ENCODE measurements around the gene PTPN1. TPM values are rescaled to one million over a fixed set of nuclear protein-coding genes. Genes with fewer than 3 reads are reported as not detected.

The PTPN1 gene
- total and polyA plus RNA-seq, 2 donors (not counting 3 experiments of a cell fraction or from before 2014, with no cell fraction given) = 41.1 to 64.3 TPM

DNA sequence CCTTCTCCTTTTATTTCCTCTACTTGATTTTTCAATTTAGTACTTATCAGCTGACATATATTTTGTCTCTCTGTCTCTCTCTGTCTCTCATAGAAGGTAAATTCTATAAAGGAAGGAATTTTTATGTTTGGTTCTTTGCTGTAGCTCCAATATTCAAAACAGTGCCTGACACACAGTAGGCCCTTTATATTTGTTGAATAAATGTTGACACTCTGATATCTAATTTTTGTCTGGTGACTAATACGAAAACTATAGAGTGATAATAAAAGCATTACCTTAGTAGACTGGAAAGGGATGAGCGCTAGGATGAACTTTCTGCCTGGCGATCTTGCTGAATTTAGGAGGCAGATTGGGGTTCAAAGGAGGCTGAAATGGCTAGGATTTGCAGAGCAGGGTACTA, 42.8 kb downstream of the PTPN1 start:
- Histone ChIP-seq H3K4me2 (ENCODE audit: insufficient read depth, low read length) (no peak overlapping the region), H3K9me1 (replicated peaks; ENCODE audit: control insufficient read depth, extremely low read depth, insufficient read depth, low read length) (no peaks in the 10 kb centered on the region), H3K27me3 (ENCODE audit: control insufficient read depth in 2 of 2, insufficient read depth in 2 of 2, low read length in 2 of 2) (no peaks in the 10 kb centered on the region), H3K9ac (replicated peaks; ENCODE audit: extremely low read depth, insufficient read depth, low read length) (no peak overlapping the region), H3K36me3 (ENCODE audit: control insufficient read depth in 2 of 2, extremely low read depth in 1 of 2, insufficient read depth in 2 of 2, low read length in 2 of 2) (peaks cover 2% of the 10 kb centered on the region in 2 experiments), H3K4me1 (ENCODE audit: control insufficient read depth, extremely low read depth, insufficient read depth, low read length) (peaks cover 11% of the 10 kb centered on the region), H3K4me3 (replicated peaks in 1 of 3; ENCODE audit: insufficient read depth in 1 of 3, low read depth in 1 of 3, low read length in 3 of 3) (no peak overlapping the region), H4K20me1 (replicated peaks; ENCODE audit: control insufficient read depth, extremely low read depth, insufficient read depth, low read length) (no peaks in the 10 kb centered on the region), H2AFZ (ENCODE audit: low read depth, low read length) (no peak overlapping the region), H3K27ac (ENCODE audit: insufficient read depth, low read depth, low read length) (no peak overlapping the region), H3K9me3 (replicated peaks; ENCODE audit: control insufficient read depth, insufficient read depth, low read length) (no peaks in the 10 kb centered on the region), H3K79me2 (ENCODE audit: control insufficient read depth, insufficient read depth, low read length) (peaks cover 84% of the 10 kb centered on the region)
- TF ChIP-seq POLR2AphosphoS5 (IDR thresholded peaks at IDR 0.05; ENCODE audit: insufficient read depth, low read depth, low read length) = no peak
- dilution Hi-C loops (cut with MboI; ENCODE audit: extremely low pct_ligation_motif_present, low sequenced_read_pairs) = no loop called here
- POLR2A ChIA-PET = no interaction called here
- no TSS peak for BruUV-seq (replicated peaks)
- intact Hi-C loops (cut with micrococcal nuclease) = no loop called here
- FAIRE-seq (no peak), DNase-seq (ENCODE audit: low read depth, low spot score) (no peak)
- CTCF ChIA-PET = interaction anchor here (0.5 to 11.7 kb wide), 6 partner anchors 9 to 587 kb away, joined by 3 to 99 read pairs (median 4); no protein-coding TSS in a partner anchor

DNA sequence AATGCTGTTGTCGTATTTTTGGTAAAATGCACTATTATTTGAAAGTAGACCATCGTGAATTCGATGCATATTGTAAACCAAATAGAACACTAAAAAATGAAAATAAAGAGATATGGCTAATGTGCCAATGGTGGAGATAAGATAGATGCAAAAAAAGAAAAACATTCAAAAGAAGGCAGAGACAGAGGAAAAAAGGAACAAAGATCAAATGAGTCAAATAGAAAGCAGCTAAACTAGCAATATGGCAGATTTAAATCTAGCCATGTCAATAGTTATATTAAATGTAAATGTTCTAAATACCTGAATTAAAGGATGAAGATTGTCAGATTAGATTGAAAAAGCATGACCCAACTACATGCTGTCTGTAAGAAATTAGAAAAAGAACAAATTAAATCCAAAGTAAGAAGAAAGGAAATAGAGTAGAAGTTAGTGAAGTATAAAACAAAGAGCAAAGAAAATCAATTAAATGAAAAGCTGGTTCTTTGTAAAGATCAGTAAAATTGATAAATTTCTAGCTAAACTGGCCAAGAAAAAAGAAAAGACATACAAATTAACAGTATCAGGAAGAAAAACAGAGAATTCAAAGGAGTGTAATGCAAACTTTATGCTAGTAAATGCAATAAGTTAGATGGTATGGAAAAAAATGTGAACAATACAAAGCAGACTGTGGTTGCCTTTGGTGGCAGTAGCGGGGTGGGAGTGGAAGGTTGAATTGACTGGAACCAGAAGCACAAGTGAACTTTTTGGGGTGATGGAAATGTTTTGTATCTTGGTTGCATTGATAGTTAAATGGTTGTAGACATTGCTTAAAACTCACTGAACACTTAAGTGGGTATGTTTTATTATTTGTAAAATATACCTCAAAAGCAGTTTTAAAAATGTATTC, 44.8 kb downstream of the PTPN1 start:
- Histone ChIP-seq H3K9ac (replicated peaks; ENCODE audit: extremely low read depth, insufficient read depth, low read length) (no peak overlapping the region), H3K4me1 (ENCODE audit: control insufficient read depth, extremely low read depth, insufficient read depth, low read length) (peaks cover 19% of the 10 kb centered on the region), H3K36me3 (ENCODE audit: control insufficient read depth in 2 of 2, extremely low read depth in 1 of 2, insufficient read depth in 2 of 2, low read length in 2 of 2) (no peaks in the 10 kb centered on the region), H4K20me1 (replicated peaks; ENCODE audit: control insufficient read depth, extremely low read depth, insufficient read depth, low read length) (no peaks in the 10 kb centered on the region), H3K9me1 (replicated peaks; ENCODE audit: control insufficient read depth, extremely low read depth, insufficient read depth, low read length) (no peaks in the 10 kb centered on the region), H3K4me2 (ENCODE audit: insufficient read depth, low read length) (no peak overlapping the region), H3K9me3 (replicated peaks; ENCODE audit: control insufficient read depth, insufficient read depth, low read length) (no peaks in the 10 kb centered on the region), H3K4me3 (replicated peaks in 1 of 3; ENCODE audit: insufficient read depth in 1 of 3, low read depth in 1 of 3, low read length in 3 of 3) (no peak overlapping the region), H3K27me3 (ENCODE audit: control insufficient read depth in 2 of 2, insufficient read depth in 2 of 2, low read length in 2 of 2) (no peaks in the 10 kb centered on the region), H2AFZ (ENCODE audit: low read depth, low read length) (no peak overlapping the region), H3K27ac (ENCODE audit: insufficient read depth, low read depth, low read length) (no peak overlapping the region), H3K79me2 (ENCODE audit: control insufficient read depth, insufficient read depth, low read length) (peaks cover 81% of the 10 kb centered on the region)
- BruUV-seq (replicated peaks) = no TSS peak
- ChIA-PET CTCF (interaction anchor here (0.8 to 11.7 kb wide), 4 partner anchors 7 to 51 kb away, joined by 3 to 99 read pairs (median 5); no protein-coding TSS in a partner anchor), POLR2A (no interaction called here)
- no peak for FAIRE-seq
- no peak for DNase-seq (ENCODE audit: low read depth, low spot score)
- TF ChIP-seq, protein P1, sequence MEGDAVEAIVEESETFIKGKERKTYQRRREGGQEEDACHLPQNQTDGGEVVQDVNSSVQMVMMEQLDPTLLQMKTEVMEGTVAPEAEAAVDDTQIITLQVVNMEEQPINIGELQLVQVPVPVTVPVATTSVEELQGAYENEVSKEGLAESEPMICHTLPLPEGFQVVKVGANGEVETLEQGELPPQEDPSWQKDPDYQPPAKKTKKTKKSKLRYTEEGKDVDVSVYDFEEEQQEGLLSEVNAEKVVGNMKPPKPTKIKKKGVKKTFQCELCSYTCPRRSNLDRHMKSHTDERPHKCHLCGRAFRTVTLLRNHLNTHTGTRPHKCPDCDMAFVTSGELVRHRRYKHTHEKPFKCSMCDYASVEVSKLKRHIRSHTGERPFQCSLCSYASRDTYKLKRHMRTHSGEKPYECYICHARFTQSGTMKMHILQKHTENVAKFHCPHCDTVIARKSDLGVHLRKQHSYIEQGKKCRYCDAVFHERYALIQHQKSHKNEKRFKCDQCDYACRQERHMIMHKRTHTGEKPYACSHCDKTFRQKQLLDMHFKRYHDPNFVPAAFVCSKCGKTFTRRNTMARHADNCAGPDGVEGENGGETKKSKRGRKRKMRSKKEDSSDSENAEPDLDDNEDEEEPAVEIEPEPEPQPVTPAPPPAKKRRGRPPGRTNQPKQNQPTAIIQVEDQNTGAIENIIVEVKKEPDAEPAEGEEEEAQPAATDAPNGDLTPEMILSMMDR (IDR thresholded peaks at IDR 0.05; ENCODE audit: extremely low read depth in 1 of 2, insufficient read depth in 1 of 2, low read depth in 1 of 2, low read length in 2 of 2) = no peak
- TF ChIP-seq EZH2 (IDR thresholded peaks at IDR 0.05; ENCODE audit: borderline replicate concordance, low read depth, low read length, severe bottlenecking) (no peak), GATA2 (IDR thresholded peaks at IDR 0.05; ENCODE audit: insufficient read depth, insufficient read length, low read depth, low read length) (no peak), JUN (IDR thresholded peaks at IDR 0.05; ENCODE audit: borderline replicate concordance, insufficient read depth, insufficient read length, low read depth) (no peak), POLR2AphosphoS5 (IDR thresholded peaks at IDR 0.05; ENCODE audit: insufficient read depth, low read depth, low read length) (no peak), POLR2A (IDR thresholded peaks at IDR 0.05; ENCODE audit: low read depth, low read length) (no peak), MYC (IDR thresholded peaks at IDR 0.05; ENCODE audit: low read depth, low read length) (no peak), FOS (IDR thresholded peaks at IDR 0.05; ENCODE audit: borderline replicate concordance, insufficient read depth, low read length) (no peak)
- TF ChIP-seq, protein P2, sequence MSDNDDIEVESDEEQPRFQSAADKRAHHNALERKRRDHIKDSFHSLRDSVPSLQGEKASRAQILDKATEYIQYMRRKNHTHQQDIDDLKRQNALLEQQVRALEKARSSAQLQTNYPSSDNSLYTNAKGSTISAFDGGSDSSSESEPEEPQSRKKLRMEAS (IDR thresholded peaks at IDR 0.05; ENCODE audit: insufficient read depth, insufficient read length) = no peak
- intact Hi-C loops (cut with micrococcal nuclease) (no loop called here), dilution Hi-C loops (cut with MboI; ENCODE audit: extremely low pct_ligation_motif_present, low sequenced_read_pairs) (no loop called here)

All from endothelial cell of umbilical vein (primary cell).